HEK293T (cell line): ENCODE data around the gene ATP6V1A.

Experiments
- BHLHE40 ChIP-seq: fragments of 450-650 bp; IDR thresholded peaks from 2 replicates; pipeline ENCODE4 v1.6.1; 2016; ENCODE audit warnings: mild to moderate bottlenecking, moderate library complexity, borderline replicate concordance
- CTBP1 ChIP-seq: fragments of 450-650 bp; IDR thresholded peaks from 2 replicates; pipeline ENCODE4 v1.6.1; 2016; ENCODE audit warnings: borderline replicate concordance
- FOXA1 ChIP-seq: fragments of 450-650 bp; IDR thresholded peaks from 2 replicates; pipeline ENCODE4 v1.6.1; 2016; ENCODE audit warnings: mild to moderate bottlenecking
- FOXK2 ChIP-seq: fragments of 450-650 bp; IDR thresholded peaks from 2 replicates; pipeline ENCODE4 v1.6.1; 2016; ENCODE audit warnings: mild to moderate bottlenecking
- FOXM1 ChIP-seq: fragments of 450-650 bp; IDR thresholded peaks from 2 replicates; pipeline ENCODE4 v1.6.1; 2017; ENCODE audit warnings: mild to moderate bottlenecking, borderline replicate concordance
- HDGF ChIP-seq: fragments of 450-650 bp; IDR thresholded peaks from 2 replicates; pipeline ENCODE4 v1.6.1; 2017; ENCODE audit warnings: antibody characterized with exemption, borderline replicate concordance
- L3MBTL2 ChIP-seq: fragments of 450-650 bp; conservative IDR thresholded peaks from 2 replicates; pipeline ENCODE4 v1.6.1; 2016; ENCODE audit warnings: mild to moderate bottlenecking
- LEF1 ChIP-seq: fragments of 450-650 bp; IDR thresholded peaks from 2 replicates; pipeline ENCODE4 v1.6.1; 2017; ENCODE audit warnings: mild to moderate bottlenecking, borderline replicate concordance
- NFRKB ChIP-seq: fragments of 450-650 bp; IDR thresholded peaks from 2 replicates; pipeline ENCODE4 v1.6.1; 2016; ENCODE audit warnings: mild to moderate bottlenecking, moderate library complexity
- PKNOX1 ChIP-seq: fragments of 450-650 bp; IDR thresholded peaks from 2 replicates; pipeline ENCODE4 v1.6.1; 2016
- SP1 ChIP-seq: fragments of 450-650 bp; IDR thresholded peaks from 2 replicates; pipeline ENCODE4 v1.6.1; 2017
- SUZ12 ChIP-seq: fragments of 450-650 bp; IDR thresholded peaks from 2 replicates; pipeline ENCODE4 v1.6.1; 2016; ENCODE audit warnings: mild to moderate bottlenecking
- TARDBP ChIP-seq: fragments of 450-650 bp; IDR thresholded peaks from 2 replicates; pipeline ENCODE4 v1.6.1; 2016

DNA sequence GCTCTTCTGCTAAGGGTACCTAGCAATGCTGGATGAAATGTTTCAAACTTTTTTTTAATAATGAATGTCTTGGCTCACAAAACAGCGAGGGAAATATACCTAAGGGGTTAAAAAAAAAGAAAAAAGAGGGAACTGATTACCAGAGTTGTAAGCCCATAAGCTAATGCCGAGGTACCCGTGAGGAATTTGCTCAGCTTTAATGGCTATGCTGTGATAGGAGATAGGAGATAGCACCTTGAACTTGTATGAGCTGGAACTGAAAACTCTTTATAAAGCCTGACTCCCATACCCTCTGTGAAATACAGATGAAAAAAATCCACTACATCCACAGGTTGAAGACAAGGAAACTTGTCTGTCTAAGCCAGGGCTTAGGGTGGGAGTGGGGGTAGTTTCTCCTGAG lies 105.7 kb downstream of the ATP6V1A start:
- no peak for TF ChIP-seq FOXM1
- no peak for TF ChIP-seq SP1
- no peak for TF ChIP-seq HDGF
- TF ChIP-seq BHLHE40 = no peak
- TF ChIP-seq SUZ12 = no peak
- no peak for TF ChIP-seq FOXK2
- TF ChIP-seq FOXA1 = no peak
- TF ChIP-seq PKNOX1 = no peak
- no peak for TF ChIP-seq CTBP1
- TF ChIP-seq LEF1 = no peak
- TF ChIP-seq NFRKB = no peak
- TF ChIP-seq TARDBP = no peak
- TF ChIP-seq L3MBTL2 = no peak
